Measurements from ENCODE around the gene ASB1. TPM values are rescaled to one million over a fixed set of nuclear protein-coding genes. Genes with fewer than 3 reads are reported as not detected.

Gene ASB1
- total and polyA plus RNA-seq, 2 of the 13 experiments (the other 11 are each of a cell fraction or from before 2014, with no cell fraction given) = 48.6 to 49.2 TPM

DNA sequence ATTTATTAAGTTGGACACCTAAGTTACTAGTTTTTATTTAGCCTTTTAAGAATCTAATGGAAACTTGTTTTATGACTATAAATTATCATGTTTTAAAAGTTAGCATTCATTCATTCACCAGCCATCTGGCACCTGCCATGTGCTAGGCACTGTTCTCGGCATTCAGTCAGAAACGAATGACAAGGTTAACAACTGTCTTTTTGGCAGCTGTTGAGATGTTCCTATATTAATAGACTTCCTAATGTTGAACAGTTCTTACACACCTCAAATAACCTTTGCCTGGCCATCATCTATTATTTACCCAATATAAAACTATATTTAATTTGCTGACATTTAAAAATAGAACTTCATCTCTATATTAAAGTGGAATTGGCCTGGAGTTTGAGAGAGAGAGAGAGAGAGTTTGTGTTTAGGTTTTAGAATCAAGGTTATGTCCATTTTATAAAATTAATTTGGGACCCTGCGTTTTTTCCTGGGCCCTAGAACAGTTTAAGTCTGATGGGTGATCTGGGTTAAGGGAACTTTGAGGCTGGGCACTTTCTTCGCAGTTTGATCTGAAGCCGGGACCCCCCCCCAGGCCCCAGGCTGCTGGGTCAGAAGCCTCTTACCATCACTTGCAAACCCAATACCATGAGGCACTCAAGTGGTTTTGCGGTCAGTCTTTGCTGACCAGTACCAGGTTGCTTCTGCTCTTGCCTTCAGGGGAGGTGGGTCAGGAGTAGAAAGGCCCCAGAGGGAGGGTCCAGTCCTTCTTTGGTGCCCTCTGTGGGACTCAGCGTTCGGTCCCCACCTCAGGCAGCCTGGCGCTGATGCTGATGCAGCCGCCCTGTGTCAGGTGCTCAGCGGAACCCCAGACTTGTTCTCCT is 48.3 kb upstream of the ASB1 start:
- ChIA-PET POLR2A (no interaction called here), CTCF (ENCODE audit: low intra/inter-chr PET ratio, low total read pairs) (no interaction called here)
- H3K36me3 ChIP-seq (replicated peaks in 1 of 2; ENCODE audit: control insufficient read depth in 1 of 2, insufficient read depth in 2 of 2, low read length in 2 of 2) = peaks cover 0 to 3% of the 10 kb centered on the region in 2 experiments; a peak in 1 of 5 replicates
- peak; percentile 40 to 53; a peak in 2 of 4 replicates for TF ChIP-seq MAFK (conservative IDR thresholded peaks at IDR 0.05 in 1 of 2, IDR thresholded peaks at IDR 0.05 in 1 of 2; ENCODE audit: low read length in 2 of 2)
- no peak for TF ChIP-seq CENPT (CRISPR knock-in tag; IDR thresholded peaks at IDR 0.05; ENCODE audit: low read depth)
- TF ChIP-seq MAFF (IDR thresholded peaks at IDR 0.05; ENCODE audit: low read depth, low read length) = 0 out of 2 replicates have a peak, but pooled peaks have one; percentile 15
- TF ChIP-seq, protein P1, sequence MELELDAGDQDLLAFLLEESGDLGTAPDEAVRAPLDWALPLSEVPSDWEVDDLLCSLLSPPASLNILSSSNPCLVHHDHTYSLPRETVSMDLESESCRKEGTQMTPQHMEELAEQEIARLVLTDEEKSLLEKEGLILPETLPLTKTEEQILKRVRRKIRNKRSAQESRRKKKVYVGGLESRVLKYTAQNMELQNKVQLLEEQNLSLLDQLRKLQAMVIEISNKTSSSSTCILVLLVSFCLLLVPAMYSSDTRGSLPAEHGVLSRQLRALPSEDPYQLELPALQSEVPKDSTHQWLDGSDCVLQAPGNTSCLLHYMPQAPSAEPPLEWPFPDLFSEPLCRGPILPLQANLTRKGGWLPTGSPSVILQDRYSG (CRISPR knock-in tag; IDR thresholded peaks at IDR 0.05) = no peak
- H3K4me1 ChIP-seq (ENCODE audit: insufficient read depth, low read length) = peaks cover 7% of the 10 kb centered on the region
- H2AFZ ChIP-seq (ENCODE audit: low read length) = no peak overlapping the region
- no peaks in the 10 kb centered on the region for H3K79me2 ChIP-seq (ENCODE audit: insufficient read depth, low read length)
- 98% methylated on average over 11 of the region's 11 CpGs for WGBS (ENCODE audit: low lambda C conversion rate)
- no peak overlapping the region for H3K27ac ChIP-seq (ENCODE audit: extremely low read length, insufficient read depth, low read length)
- BruUV-seq (replicated peaks) = no TSS peak
- intact Hi-C loops (cut with micrococcal nuclease; ENCODE audit: unreplicated experiment) = no loop called here
- FAIRE-seq (no peak), ATAC-seq (no peak), DNase-seq (ENCODE audit: low spot score) (no peak)
- no peaks in the 10 kb centered on the region for H3K9me3 ChIP-seq (ENCODE audit: low read length)
- no peak overlapping the region for H3K4me3 ChIP-seq (replicated peaks in 1 of 3; ENCODE audit: insufficient read depth in 1 of 3, low read depth in 2 of 3, low read length in 3 of 3)
- no peaks in the 10 kb centered on the region for H3K27me3 ChIP-seq (ENCODE audit: control insufficient read depth in 1 of 2, insufficient read depth in 2 of 2, low read length in 2 of 2)
- no peak overlapping the region for H3K9ac ChIP-seq (ENCODE audit: insufficient read depth, low read depth, low read length)
- in situ Hi-C loops (cut with HindIII; ENCODE audit: extremely low pct_ligation_motif_present, low pct_unique_long_range_greater_than_20kb) = no loop called here
- no peak overlapping the region for H3K4me2 ChIP-seq (ENCODE audit: low read depth, low read length)
- H4K20me1 ChIP-seq (ENCODE audit: insufficient read depth, low read length) = no peaks in the 10 kb centered on the region

DNA sequence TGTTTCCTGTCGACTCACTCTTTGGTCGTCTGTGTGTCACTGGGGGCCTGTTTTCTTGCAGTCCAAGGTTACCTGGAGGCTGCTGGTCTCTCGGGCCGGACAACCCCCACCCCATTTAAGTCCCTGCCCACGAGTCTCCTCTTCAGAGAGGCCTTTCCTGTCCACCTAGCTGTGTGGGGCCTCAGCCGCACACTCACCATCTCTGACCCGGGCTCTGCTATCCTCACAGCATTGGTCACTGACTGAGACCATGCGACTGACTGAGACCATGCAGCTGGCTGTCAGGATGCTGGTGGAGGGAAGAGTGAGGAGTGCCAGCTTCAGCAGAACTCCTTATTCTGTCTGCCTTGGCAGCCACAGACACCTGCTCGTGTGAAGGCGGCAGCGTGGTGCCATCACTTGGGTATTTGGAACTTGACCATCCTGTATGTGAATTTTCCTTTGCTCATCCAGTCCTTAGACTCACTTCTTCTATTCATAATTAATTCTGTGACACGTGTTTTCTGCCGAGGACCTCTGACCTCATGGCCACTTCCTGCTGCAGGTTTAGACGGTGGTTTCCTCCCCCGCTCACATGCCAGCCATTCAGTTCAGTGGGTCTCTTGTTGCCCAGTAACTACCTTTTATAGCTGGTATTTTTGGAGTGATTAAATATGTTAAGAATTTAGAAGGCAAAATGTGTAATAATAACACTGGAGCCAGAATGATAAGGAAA is 47.5 kb upstream of the ASB1 start:
- POLR2A ChIA-PET = no interaction called here
- peaks cover 7% of the 10 kb centered on the region for H3K4me1 ChIP-seq (ENCODE audit: insufficient read depth, low read length)
- H3K79me2 ChIP-seq (ENCODE audit: insufficient read depth, low read length) = no peaks in the 10 kb centered on the region
- 95% methylated on average over 15 of the region's 15 CpGs for WGBS (ENCODE audit: low lambda C conversion rate)
- no peak overlapping the region for H3K9ac ChIP-seq (ENCODE audit: insufficient read depth, low read depth, low read length)
- no peaks in the 10 kb centered on the region for H3K9me3 ChIP-seq (ENCODE audit: low read length)
- no peak for DNase-seq (ENCODE audit: low spot score)
- BruUV-seq (replicated peaks) = no TSS peak
- in situ Hi-C loops (cut with HindIII; ENCODE audit: extremely low pct_ligation_motif_present, low pct_unique_long_range_greater_than_20kb) (no loop called here), intact Hi-C loops (cut with micrococcal nuclease; ENCODE audit: unreplicated experiment) (no loop called here)
- no peak for ATAC-seq
- no peak overlapping the region for H3K4me3 ChIP-seq (replicated peaks in 1 of 3; ENCODE audit: insufficient read depth in 1 of 3, low read depth in 2 of 3, low read length in 3 of 3)
- H3K4me2 ChIP-seq (ENCODE audit: low read depth, low read length) = no peak overlapping the region
- H2AFZ ChIP-seq (ENCODE audit: low read length) = no peak overlapping the region
- FAIRE-seq = no peak
- peaks cover 0 to 3% of the 10 kb centered on the region in 2 experiments; a peak in 1 of 5 replicates for H3K36me3 ChIP-seq (replicated peaks in 1 of 2; ENCODE audit: control insufficient read depth in 1 of 2, insufficient read depth in 2 of 2, low read length in 2 of 2)
- no peak overlapping the region for H3K27ac ChIP-seq (ENCODE audit: extremely low read length, insufficient read depth, low read length)
- CTCF ChIA-PET (ENCODE audit: low intra/inter-chr PET ratio, low total read pairs) = no interaction called here
- H3K27me3 ChIP-seq (ENCODE audit: control insufficient read depth in 1 of 2, insufficient read depth in 2 of 2, low read length in 2 of 2) = no peaks in the 10 kb centered on the region
- no peaks in the 10 kb centered on the region for H4K20me1 ChIP-seq (ENCODE audit: insufficient read depth, low read length)
- TF ChIP-seq SP140L (CRISPR knock-in tag; IDR thresholded peaks at IDR 0.05; ENCODE audit: borderline replicate concordance) (no peak), ZNF563 (CRISPR knock-in tag; IDR thresholded peaks at IDR 0.05) (no peak), ZNF883 (CRISPR knock-in tag; IDR thresholded peaks at IDR 0.05; ENCODE audit: not compliant biosample characterization) (no peak), SNAI1 (CRISPR knock-in tag; IDR thresholded peaks at IDR 0.05; ENCODE audit: borderline replicate concordance) (no peak)
- TF ChIP-seq, protein P2, sequence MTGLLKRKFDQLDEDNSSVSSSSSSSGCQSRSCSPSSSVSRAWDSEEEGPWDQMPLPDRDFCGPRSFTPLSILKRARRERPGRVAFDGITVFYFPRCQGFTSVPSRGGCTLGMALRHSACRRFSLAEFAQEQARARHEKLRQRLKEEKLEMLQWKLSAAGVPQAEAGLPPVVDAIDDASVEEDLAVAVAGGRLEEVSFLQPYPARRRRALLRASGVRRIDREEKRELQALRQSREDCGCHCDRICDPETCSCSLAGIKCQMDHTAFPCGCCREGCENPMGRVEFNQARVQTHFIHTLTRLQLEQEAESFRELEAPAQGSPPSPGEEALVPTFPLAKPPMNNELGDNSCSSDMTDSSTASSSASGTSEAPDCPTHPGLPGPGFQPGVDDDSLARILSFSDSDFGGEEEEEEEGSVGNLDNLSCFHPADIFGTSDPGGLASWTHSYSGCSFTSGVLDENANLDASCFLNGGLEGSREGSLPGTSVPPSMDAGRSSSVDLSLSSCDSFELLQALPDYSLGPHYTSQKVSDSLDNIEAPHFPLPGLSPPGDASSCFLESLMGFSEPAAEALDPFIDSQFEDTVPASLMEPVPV (CRISPR knock-in tag; IDR thresholded peaks at IDR 0.05) = no peak
- TF ChIP-seq, protein P3, sequence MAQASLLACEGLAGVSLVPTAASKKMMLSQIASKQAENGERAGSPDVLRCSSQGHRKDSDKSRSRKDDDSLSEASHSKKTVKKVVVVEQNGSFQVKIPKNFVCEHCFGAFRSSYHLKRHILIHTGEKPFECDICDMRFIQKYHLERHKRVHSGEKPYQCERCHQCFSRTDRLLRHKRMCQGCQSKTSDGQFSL (CRISPR knock-in tag; IDR thresholded peaks at IDR 0.05) = no peak
- TF ChIP-seq, protein P4, sequence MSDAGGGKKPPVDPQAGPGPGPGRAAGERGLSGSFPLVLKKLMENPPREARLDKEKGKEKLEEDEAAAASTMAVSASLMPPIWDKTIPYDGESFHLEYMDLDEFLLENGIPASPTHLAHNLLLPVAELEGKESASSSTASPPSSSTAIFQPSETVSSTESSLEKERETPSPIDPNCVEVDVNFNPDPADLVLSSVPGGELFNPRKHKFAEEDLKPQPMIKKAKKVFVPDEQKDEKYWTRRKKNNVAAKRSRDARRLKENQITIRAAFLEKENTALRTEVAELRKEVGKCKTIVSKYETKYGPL (CRISPR knock-in tag; IDR thresholded peaks at IDR 0.05) = no peak

All from HepG2 (cell line).